Mononuclear cell (primary cell): ENCODE results near the gene PGLYRP4. TPM values are rescaled to one million over a fixed set of nuclear protein-coding genes. Genes with fewer than 3 reads are reported as not detected.
"Not testable (repeated sequence)": the region's sequence is repeated elsewhere in the genome, so short reads cannot be mapped to it uniquely, and the experiment has no call there.

Source experiments
- H3K27me3 ChIP-seq: 2 replicates; pipeline ENCODE4 v1.6.0; 2011; ENCODE audit warnings: low read length, control low read depth; ENCODE audit not compliant: insufficient read depth
- H3K4me1 ChIP-seq: 2 replicates; pipeline ENCODE4 v1.5.1; 2011; ENCODE audit warnings: mild to moderate bottlenecking, low read length, control low read depth; ENCODE audit not compliant: insufficient read depth
- H3K4me3 ChIP-seq: 2 replicates; pipeline ENCODE4 v1.5.1; 2011; ENCODE audit warnings: mild to moderate bottlenecking, low read length, moderate library complexity
- H3K9me3 ChIP-seq: 2 replicates; pipeline ENCODE4 v1.5.1; 2011; ENCODE audit warnings: low read depth, mild to moderate bottlenecking, control low read depth, low read length
- total RNA-seq: library from RNA; depleted of rRNA; stranded (reverse); fragments of >200 nt; gene quantifications from one replicate; pipeline ENCODE4 v1.2.3, GENCODE V29; 2012

Gene PGLYRP4
- total RNA-seq, 1 donor: not detected

GRCh38 chr1:153342178-153342577, 6.5 kb downstream of the PGLYRP4 start:
- H3K9me3 ChIP-seq: no peaks in the 10 kb centered on the region
- H3K4me1 ChIP-seq: peaks cover 41% of the 10 kb centered on the region
- H3K27me3 ChIP-seq: no peaks in the 10 kb centered on the region
- no peak overlapping the region for H3K4me3 ChIP-seq

- H3K4me1 ChIP-seq: peaks cover 40% of the 10 kb centered on the region
- H3K4me3 ChIP-seq: no peak overlapping the region
- H3K27me3 ChIP-seq: no peaks in the 10 kb centered on the region
- H3K9me3 ChIP-seq: no peaks in the 10 kb centered on the region
Measured at GRCh38 chr1:153341431-153341934, 7.2 kb downstream of the PGLYRP4 start.

- no peaks in the 10 kb centered on the region for H3K27me3 ChIP-seq
- H3K4me3 ChIP-seq: no peak overlapping the region
- H3K9me3 ChIP-seq: no peaks in the 10 kb centered on the region
- peaks cover 29% of the 10 kb centered on the region for H3K4me1 ChIP-seq
Measured at GRCh38 chr1:153340356-153340755, 8.3 kb downstream of the PGLYRP4 start.

DNA sequence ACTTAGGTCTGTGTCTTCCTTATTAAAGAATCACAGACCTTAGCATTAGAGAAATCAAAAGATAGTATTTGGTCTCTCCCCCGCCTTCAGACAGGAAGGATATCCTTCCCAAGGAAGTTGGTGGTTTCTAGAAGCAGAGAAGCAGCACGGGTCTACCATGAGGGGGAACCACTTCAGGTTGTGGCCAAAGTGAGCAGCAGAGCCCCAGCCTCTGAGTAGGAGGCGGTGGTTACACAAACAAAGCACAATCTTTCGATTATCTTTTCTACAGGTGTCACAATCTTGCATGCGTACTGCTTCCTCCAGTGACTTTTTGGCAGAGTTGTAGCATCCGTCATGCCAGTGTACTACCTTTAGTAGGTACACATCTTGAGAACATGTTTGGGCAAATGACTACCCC, 8.8 kb downstream of the PGLYRP4 start:
- peaks cover 24% of the 10 kb centered on the region for H3K4me1 ChIP-seq
- no peaks in the 10 kb centered on the region for H3K9me3 ChIP-seq
- no peaks in the 10 kb centered on the region for H3K27me3 ChIP-seq
- no peak overlapping the region for H3K4me3 ChIP-seq

DNA sequence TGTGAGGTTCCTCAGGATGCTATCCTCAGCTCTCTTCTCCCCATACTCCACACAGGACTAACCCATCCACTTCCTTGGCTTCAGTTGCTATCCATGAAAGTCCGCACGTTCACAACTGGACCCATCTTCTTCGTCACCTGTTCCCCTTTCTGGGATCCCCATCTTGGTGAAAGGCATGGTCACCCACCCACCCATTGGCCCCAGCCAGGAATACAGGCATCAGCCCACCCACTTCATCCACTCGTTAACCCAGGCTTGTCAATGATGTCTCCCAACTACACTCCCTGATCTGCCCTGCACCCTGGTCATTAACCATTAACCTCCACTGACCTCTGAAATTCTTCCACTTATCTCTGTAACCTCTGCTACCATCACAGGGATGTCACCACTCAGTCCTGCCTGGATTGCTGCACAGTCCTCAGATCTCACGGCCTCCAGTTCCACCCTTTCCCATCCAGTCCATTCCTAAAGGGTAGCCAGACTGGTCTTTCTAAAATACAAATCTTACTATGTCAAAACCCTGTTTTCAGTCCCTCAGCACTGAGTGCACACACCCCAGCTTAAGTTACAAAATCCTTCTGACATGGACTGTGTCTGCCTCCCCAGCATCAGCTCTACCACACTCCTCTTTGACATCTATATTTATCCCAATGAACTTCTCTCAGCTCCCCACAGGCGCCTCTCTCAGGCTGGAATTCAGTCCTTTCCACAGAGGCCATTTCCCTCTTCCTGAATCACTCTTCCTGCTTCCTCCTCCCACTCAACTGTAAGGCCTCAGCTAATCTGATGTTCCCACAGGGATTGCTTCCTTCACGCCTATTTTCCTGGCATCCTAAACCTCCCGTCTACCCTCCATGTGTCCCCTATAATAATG, 10.4 kb downstream of the PGLYRP4 start:
- no peak overlapping the region for H3K4me3 ChIP-seq
- H3K9me3 ChIP-seq: no peaks in the 10 kb centered on the region
- no peaks in the 10 kb centered on the region for H3K27me3 ChIP-seq
- H3K4me1 ChIP-seq: peaks cover 8% of the 10 kb centered on the region

GRCh38 chr1:153336650-153337049, 12.0 kb downstream of the PGLYRP4 start:
- Histone ChIP-seq H3K4me3 (no peak overlapping the region), H3K27me3 (no peaks in the 10 kb centered on the region), H3K4me1 (peaks cover 7% of the 10 kb centered on the region), H3K9me3 (peaks cover 7% of the 10 kb centered on the region)

- Histone ChIP-seq H3K4me3 (no peak overlapping the region), H3K4me1 (no peaks in the 10 kb centered on the region), H3K9me3 (peaks cover 9% of the 10 kb centered on the region), H3K27me3 (no peaks in the 10 kb centered on the region)
Measured at GRCh38 chr1:153333902-153334301, 14.7 kb downstream of the PGLYRP4 start.

- H3K4me3 ChIP-seq: no peak overlapping the region
- no peaks in the 10 kb centered on the region for H3K4me1 ChIP-seq
- peaks cover 12% of the 10 kb centered on the region for H3K9me3 ChIP-seq
- peaks cover 15% of the 10 kb centered on the region for H3K27me3 ChIP-seq
Measured at GRCh38 chr1:153324912-153325311, 23.7 kb downstream of the PGLYRP4 start.

DNA sequence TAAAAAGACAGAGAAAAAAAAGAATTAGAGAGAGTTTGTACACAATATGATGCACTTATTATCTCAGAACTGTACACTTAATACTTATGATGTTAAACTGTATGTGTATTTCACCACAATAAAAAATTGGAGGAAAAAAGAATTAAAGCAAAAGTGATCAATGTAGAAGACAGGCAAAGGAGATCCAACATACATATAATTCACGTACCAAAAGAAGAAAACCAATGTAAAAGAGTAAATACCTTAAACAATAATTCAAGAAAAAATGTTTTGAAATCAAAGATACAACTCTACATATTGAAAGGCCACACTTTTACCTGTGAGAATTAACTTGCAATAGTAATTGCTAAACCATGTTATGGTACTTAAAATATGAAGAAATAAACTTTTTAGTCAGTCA, 26.1 kb downstream of the PGLYRP4 start:
- Histone ChIP-seq H3K9me3 (peaks cover 12% of the 10 kb centered on the region), H3K4me1 (no peaks in the 10 kb centered on the region), H3K4me3 (no peak overlapping the region), H3K27me3 (peaks cover 8% of the 10 kb centered on the region)

DNA sequence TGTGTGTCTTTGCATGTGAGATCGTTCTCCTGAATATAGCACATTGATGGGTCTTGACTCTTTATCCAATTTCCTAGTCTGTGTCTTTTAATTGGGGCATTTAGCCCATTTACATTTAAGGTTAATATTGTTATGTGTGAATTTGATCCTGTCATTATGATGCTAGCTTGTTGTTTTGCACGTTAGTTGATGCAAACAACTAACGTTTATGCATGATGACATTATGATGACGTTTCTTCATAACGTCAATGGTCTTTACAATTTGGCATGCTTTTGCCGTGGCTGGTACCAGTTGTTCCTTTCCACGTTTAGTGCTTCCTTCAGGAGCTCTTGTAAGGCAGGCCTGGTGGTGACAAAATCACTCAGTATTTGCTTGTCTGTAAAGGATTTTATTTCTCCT, 30.5 kb downstream of the PGLYRP4 start:
- H3K27me3 ChIP-seq, H3K4me3 ChIP-seq, H3K4me1 ChIP-seq: not testable (repeated sequence)
- H3K9me3 ChIP-seq: peaks cover 11% of the 10 kb centered on the region

DNA sequence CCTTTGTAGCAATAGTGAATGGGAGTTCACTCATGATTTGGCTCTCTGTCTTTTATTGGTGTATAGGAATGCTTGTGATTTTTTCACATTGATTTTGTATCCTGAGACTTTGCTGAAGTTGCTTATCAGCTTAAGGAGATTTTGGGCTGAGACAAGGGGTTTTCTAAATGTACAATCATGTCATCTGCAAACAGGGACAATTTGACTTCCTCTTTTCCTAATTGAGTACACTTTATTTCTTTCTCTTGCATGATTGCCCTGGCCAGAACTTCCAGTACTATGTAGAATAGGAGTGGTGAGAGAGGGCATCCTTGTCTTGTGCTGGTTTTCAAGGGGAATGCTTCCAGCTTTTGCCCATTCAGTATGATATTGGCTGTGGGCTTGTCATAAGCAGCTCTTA, 32.6 kb downstream of the PGLYRP4 start:
- H3K9me3 ChIP-seq, H3K27me3 ChIP-seq, H3K4me1 ChIP-seq: not testable (repeated sequence)

DNA sequence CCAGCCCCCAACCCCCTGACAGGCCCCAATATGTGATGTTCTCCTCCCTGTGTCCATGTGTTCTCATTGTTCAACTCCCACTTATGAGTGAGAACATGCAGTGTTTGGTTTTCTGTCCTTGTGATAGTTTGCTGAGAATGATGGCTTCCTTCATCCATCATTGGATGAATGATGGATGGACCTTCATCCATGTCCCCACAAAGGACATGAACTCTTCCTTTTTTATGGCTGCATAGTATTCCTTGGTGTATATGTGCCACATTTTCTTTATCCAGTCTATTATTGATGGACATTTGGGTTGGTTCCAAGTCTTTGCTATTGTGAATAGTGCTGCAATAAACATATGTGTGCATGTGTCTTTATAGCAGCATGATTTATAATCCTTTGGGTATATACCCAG, 34.3 kb downstream of the PGLYRP4 start:
- not testable (repeated sequence) for H3K9me3 ChIP-seq, H3K27me3 ChIP-seq, H3K4me3 ChIP-seq, H3K4me1 ChIP-seq

More for the DNA sequence above, 32.6 kb downstream of the PGLYRP4 start:
- not testable (repeated sequence) for H3K4me3 ChIP-seq

DNA sequence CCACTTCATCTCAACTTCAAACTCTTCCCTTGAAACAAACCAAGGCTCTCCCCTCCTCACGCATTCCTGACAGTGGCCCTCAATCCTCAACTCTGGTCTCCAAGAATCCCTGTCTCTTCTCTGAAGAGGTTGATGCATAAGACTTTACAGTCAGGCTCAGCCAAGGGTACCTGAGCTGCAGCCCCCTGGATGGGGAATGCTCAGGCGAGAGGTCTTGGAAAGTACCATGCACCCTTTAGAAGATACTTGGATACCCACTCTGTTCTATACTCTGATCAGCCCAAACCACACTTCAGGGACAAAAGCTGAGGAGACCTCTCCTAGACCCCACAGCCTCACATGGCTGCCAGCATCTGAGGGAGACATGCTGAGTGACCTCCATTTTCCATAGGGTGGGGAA, 35.4 kb downstream of the PGLYRP4 start:
- Histone ChIP-seq H3K4me3 (no peak overlapping the region), H3K27me3 (no peaks in the 10 kb centered on the region), H3K9me3 (no peaks in the 10 kb centered on the region), H3K4me1 (no peaks in the 10 kb centered on the region)

DNA sequence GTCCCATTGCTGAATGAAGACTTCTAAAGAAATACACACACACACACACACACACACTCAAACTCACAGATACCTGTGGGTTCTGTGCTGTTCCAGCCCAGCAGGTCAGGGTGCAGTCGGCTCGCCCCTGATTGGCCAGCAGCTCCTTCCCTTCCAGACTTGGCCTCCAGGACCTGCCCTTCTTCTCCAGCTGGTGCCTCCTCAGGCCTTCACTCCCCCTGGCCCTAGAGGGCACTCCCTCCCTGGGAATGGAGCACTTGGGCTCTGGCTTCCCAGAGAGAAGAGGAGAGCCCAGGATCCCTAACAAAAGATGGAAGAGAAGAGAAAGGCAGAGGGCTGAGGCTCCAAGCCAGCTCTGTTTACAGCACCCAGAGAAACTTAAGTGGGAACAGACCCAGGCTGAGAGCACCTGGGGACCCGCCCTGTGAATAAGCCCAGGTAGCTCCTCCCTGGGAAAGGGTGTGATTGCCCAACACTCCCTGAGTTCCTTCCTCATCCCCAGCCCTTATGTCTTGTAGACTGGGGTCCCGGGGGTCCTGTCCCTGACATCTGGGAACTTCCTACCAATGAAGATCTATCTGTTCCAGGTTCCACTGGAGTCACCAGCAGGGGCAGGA, 36.0 kb downstream of the PGLYRP4 start, which contains the start of gene PGLYRP3:
TSS of gene PGLYRP3 (minus strand) at position 383 of the 617 bp plus-strand sequence. CDS start 2,287 bp downstream, outside the sequence.
- H3K27me3 ChIP-seq: no peaks in the 10 kb centered on the region
- H3K4me1 ChIP-seq: no peaks in the 10 kb centered on the region
- no peak within 1 kb of the TSS for H3K4me3 ChIP-seq
- no peaks in the 10 kb centered on the region for H3K9me3 ChIP-seq

GRCh38 chr1:153310526-153310925, 38.1 kb downstream of the PGLYRP4 start:
- Histone ChIP-seq H3K9me3 (no peaks in the 10 kb centered on the region), H3K4me3 (no peak overlapping the region), H3K27me3 (no peaks in the 10 kb centered on the region), H3K4me1 (no peaks in the 10 kb centered on the region)
